ENCODE measurements around the gene PRCC.

PRCC gene

GRCh38 chr1:156796340-156797097, 29.2 kb downstream of the PRCC start:
- DNase-seq (ENCODE audit: low spot score) = no peak

DNA sequence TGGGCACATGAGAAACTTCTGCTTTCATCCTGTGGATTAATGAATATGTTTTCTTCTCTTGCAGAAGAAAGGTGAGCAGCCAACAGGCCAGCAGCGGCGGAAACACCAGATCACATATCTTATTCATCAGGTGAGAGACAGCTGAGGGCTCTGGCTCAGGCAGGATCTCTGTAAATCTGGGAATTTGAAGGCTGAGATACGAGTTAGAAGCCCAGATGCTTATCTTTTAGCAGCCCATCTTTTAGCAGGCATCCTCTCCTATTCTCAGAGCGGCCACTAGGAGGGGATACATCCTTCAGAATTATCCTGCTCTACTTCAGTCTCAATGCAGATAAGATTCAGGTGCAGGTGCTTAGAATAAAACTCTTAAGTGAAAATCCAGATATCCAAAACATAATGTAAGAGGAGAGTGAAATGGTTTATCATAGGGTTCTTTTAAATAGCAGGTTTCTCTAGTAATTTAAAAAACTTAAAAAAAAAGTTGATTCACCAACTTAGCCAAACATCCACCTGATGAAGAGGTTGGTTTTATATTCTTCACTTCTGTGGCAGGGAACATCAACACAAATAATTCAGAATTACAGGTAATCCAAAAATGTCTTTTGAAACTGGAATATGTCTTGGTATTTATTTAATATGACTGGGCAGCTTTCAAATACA, 30.0 kb downstream of the PRCC start:
- peak; percentile 35 for DNase-seq (ENCODE audit: low spot score)

DNA sequence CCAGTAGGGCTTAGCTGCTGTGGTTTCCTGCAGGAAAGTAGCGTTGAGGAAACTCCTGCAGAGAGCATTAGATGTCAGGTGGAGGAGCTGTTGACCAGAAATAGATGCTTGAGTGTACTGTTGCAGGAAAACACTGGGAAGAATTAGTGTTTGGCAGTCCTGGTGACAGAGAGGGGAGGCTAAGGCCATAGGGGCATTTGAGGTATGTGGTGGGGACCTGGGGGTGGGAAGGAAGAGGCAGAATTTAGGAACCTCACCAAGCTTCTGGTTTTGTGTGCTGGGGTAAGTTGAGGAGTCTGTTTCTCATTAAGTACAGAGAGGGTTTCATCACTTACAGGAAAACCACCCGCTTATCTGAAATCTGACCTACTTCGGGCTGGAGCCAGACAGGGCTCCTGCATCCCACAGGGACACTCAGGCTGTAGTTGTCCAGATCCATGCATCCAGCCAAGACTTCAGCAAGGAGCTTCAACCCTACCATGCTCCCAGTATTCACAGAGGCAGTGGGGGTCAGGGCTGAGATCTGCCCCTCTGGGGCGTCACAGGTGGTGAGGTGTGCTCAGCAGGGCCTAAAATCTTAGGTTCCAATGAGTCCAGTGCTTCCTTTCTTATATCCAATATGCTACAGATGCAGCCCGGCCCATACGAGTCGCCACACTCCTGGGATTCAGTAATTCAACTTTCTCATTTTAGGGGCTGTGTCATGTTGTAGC, 34.2 kb downstream of the PRCC start:
- no peak for DNase-seq (ENCODE audit: low spot score)

- no peak for DNase-seq (ENCODE audit: low spot score)
These were observed 35.1 kb downstream of the PRCC start for GRCh38 chr1:156802421-156802935.

DNA sequence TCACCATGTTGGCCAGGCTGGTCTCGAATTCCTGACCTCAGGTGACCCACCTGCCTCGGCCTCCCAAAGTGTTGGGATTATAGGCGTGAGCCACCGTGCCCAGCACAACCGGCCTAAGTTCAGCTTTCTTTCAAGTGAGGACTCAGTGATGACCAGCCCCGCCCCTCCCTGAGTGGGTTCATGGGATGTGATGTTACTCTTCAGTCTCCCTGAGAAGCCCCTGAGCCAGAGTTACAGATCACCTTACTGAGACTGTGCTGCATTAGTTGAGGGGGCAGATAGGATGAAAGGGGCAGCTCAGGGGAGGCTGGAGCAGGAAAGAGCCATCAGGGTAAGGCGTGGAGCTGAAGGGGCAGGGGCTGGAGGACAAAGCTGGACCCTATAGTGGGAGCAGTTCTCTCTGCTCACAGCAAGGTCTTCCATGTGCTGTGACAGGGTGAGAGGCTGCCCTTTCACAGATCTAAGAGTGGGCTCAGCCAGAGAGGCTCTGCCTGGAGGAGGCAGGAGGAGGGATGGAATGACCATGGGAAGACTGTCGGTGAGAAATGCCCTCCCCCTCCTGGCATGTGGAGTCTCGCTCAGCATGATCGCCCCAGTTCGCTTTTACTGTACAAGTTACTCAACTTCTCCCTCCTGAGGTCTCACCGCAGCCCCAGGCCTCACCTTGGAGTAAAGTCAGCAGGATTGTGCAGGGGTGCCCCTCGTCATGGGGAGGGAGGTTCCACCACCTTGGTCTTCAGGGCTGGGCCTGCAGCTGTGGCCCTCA, 35.9 kb downstream of the PRCC start:
- no peak for DNase-seq (ENCODE audit: low spot score)

- DNase-seq (ENCODE audit: low spot score) = no peak
These were observed 36.7 kb downstream of the PRCC start for GRCh38 chr1:156804026-156804425.

DNA sequence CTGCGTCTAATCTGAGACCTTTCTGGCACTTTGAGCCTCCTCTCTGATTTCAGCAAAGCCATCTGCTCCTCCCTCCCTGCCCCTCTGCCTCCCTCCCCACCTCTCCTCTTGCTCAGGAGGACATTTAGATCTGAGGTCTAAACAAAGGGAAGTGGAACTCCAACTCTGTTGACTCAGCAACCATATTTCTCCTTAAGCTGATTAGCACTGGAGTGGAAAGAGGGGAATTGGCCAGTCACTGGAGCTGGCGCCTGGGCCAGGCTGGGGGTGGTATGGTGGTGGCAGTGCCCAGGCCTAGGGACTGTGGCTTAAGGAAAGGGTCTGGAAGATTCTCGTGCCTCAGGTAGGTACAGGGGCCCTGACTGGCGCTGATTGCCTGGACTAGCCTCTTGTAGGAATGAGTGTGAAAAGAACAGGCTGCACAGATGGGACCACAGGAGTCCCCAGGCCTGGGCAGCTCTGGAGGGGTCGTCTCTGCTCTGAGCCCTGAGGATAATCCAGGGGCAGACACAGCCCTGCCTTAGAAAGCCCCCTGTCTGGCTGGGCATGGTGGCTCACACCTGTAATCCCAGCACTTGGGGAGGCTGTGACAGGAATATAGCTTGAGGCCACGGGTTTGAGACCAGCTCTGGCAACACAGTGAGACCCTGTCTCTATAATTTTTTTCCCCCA, 37.4 kb downstream of the PRCC start:
- DNase-seq (ENCODE audit: low spot score) = no peak

DNA sequence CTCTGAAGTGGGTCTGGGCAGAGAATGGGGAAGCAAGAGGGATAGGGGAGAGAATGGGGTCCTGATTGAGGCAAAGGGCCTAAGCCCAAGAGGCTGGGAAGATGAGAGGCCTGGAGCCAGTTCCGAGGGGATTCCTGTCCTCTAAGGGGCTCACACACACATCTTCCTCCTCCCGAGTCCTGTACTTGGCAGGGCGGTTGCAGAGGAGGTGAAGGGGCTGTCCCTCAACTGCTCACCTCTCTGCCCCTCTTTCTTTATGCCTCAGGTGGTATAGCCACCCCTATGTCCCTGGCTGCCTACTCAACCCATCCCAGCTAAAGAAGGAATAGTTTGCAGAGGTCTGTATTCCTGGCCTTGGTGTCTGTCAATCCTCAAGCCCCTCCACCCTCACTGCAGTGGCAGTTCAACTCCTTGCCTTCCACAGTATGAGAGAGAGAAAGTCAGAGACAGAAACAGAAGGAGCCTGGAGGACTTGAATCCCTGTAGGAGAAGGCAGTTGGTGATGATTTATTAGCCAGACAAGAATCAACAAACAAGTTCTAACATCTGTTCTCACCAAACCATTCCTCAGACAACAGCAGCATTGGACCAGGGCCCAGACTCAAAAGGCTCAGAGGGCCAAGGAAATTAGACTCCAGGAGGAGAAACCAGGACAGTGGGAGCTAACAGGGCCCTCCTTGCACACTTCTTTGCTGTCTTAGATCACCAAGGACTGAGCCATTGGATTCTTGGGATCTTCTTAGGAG, 38.6 kb downstream of the PRCC start:
- DNase-seq (ENCODE audit: low spot score) = no peak

DNA sequence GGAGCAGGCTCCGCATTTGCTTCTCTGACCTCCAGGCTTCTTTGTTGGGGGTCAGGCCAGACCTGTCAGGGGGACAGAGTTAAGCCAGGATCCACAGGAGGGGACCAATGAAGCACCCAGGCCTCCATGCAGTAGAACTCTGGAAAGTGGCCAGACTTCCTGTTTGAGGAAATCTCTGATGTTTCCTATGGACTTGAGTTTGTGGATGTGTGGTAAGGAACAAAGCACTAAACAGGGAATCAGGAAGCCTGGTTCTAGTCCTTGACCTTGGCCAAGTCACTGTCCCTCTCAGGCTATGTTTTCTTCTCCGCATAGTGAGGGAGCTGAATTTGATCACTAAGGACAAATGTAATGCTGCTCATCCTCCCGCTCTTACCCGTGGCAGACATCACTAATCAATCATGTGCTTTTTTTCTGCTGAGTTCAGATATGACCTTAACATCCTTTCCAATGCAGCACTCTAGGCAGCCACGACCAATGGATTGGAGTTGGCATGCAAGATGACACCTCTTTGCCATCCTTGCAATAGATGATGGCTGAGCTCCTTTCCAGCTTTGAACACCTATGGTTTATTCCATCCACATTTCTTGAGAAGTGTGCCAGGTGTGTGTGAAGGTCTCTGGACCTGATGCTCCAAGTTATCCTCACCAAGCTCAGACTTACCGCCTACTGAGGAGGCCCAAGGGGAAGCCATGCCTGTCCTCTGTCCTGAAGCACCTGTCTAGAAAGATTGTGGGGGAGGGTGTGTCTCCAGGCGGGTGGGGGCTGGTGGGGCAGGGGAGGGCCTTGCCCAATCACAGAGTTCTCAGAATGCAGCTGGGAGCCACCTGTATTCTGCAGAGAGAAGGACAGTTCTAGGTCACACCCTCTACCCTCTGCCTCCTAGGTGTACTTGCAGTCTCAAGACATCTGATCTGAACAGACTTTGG, 39.4 kb downstream of the PRCC start:
- no peak for DNase-seq (ENCODE audit: low spot score)

GRCh38 chr1:156807627-156808026, 40.3 kb downstream of the PRCC start:
- DNase-seq (ENCODE audit: low spot score) = no peak

GRCh38 chr1:156808186-156809030, 41.1 kb downstream of the PRCC start:
- DNase-seq (ENCODE audit: low spot score) = no peak

GRCh38 chr1:156809281-156809680, 41.9 kb downstream of the PRCC start:
- no peak for DNase-seq (ENCODE audit: low spot score)

DNA sequence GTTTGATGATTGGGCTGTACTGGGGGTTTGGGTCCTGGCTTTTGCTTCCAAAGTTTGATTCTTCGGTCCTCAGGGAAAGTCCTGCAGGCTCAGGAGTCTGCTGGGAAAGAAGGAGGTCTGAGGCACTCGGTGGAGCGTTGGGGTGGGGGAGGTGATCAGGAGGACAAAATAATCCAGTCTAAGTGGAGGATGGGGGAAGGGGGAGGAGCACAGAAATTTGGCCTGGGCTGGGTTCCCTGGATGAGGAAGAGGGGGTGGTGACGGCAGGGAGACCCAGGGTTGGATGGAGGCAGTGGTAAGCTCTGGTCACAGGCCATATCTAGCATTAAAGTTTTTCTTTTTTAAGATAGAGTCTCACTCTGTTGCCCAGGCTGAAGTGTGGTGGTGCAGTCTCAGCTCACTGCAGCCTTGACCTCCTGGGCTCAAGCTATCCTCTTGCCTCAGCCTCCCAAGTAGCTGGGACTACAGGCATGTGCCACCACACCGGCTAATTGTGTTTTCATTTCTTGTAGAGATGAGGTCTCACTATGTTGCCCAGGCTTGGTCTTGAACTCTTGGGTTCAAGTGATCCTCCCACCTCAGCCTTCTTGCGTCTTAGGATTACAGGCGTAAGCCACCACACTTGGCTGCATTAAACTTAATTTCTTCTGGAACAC, 42.5 kb downstream of the PRCC start:
- DNase-seq (ENCODE audit: low spot score) = no peak

DNA sequence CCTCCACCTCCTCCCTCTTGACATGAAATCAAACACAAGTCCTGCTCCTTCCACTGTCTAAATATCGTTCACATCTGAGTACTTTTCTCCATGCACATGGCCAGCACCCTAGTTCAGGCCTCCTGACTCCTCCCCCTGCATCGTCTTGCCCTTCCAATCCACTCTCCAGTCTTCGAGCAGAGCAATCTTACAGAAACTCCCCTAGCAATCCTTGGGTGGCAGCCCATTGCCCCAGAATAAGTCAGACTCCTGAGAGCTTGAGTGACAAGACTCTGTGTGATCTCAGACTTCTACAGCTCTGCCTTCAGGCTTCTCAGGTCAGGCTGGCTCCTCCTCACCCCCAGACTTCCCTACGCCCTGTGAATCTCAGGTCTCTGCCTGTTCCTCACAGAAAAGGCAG, 43.8 kb downstream of the PRCC start:
- no peak for DNase-seq (ENCODE audit: low spot score)

GRCh38 chr1:156812293-156812990, 45.1 kb downstream of the PRCC start:
- DNase-seq (ENCODE audit: low spot score) = no peak

GRCh38 chr1:156813298-156813697, 46.0 kb downstream of the PRCC start:
- no peak for DNase-seq (ENCODE audit: low spot score)

GRCh38 chr1:156813750-156814570, 46.6 kb downstream of the PRCC start:
- DNase-seq (ENCODE audit: low spot score) = peak; percentile 77
